Measurements from ENCODE around the gene WNT7B.

- TF ChIP-seq POLR2A (IDR thresholded peaks at IDR 0.05; ENCODE audit: low read length) (no peak), GATA1 (IDR thresholded peaks at IDR 0.05; ENCODE audit: low read depth, low read length) (no peak)
Measured at GRCh38 chr22:45927059-45927458, 49.9 kb downstream of the WNT7B start.
